GM23338 (cell line): ENCODE results near the gene OR2A5.

Experiments
- CTCF ChIP-seq, 2 experiments: fragments of 200-600 bp in 1 of 2; sonication (generic) in 1 of 2; conservative IDR thresholded peaks; 2 replicates each; pipeline versions ENCODE4 v1.5.1 to v1.6.1; 2016 to 2017; ENCODE audit warnings: antibody characterized with exemption in 2 of 2, low read depth in 2 of 2, mild to moderate bottlenecking in 2 of 2, moderate library complexity in 1 of 2
- ETS1 ChIP-seq: IDR thresholded peaks from 2 replicates; pipeline ENCODE4 v1.6.1; 2016; ENCODE audit warnings: antibody characterized with exemption
- EZH2 ChIP-seq: fragments of 200-600 bp; sonication (generic); IDR thresholded peaks from one replicate; pipeline ENCODE4 v1.8.0; 2017; ENCODE audit warnings: antibody characterized with exemption, mild to moderate bottlenecking, low read depth; ENCODE audit not compliant: unreplicated experiment
- EZH2phosphoT487 ChIP-seq: fragments of 200-600 bp; sonication (generic); IDR thresholded peaks from one replicate; pipeline ENCODE4 v1.8.1; 2018; ENCODE audit warnings: antibody characterized with exemption; ENCODE audit not compliant: unreplicated experiment
- JUNB ChIP-seq: IDR thresholded peaks from one replicate; pipeline ENCODE4 v1.6.1; 2016; ENCODE audit warnings: antibody characterized with exemption; ENCODE audit not compliant: unreplicated experiment
- POLR2AphosphoS5 ChIP-seq: IDR thresholded peaks from 2 replicates; pipeline ENCODE4 v1.6.1; 2016; ENCODE audit warnings: antibody characterized with exemption, low read depth
- REST ChIP-seq: IDR thresholded peaks from one replicate; pipeline ENCODE4 v1.6.1; 2018; ENCODE audit warnings: antibody characterized with exemption; ENCODE audit not compliant: unreplicated experiment

- TF ChIP-seq EZH2phosphoT487 (no peak), CTCF (conservative IDR thresholded peaks at IDR 0.05; ENCODE audit: low read depth in 2 of 2) (no peak), ETS1 (no peak), EZH2 (no peak), POLR2AphosphoS5 (no peak), REST (no peak), JUNB (no peak)
Observed at GRCh38 chr7:144087230-144087629, 38.5 kb downstream of the OR2A5 start.
